Prostate gland (tissue), 2 donors: Measurements from ENCODE around the gene GLIPR2.

Experiments
- CTCF ChIP-seq, 4 experiments: fragments of 200-600 bp in 2 of 4; fragments of 450-650 bp in 2 of 4; sonication (generic) in 2 of 4; IDR thresholded peaks; 1 replicate in 3 of 4; 2 replicates in 1 of 4; pipeline ENCODE4 v1.5.1; 2016 to 2019; ENCODE audit warnings: antibody characterized with exemption in 4 of 4, mild to moderate bottlenecking in 2 of 4, moderate library complexity in 2 of 4
- POLR2A ChIP-seq: fragments of 450-650 bp; IDR thresholded peaks from one replicate; pipeline ENCODE4 v1.6.1; 2016; ENCODE audit warnings: antibody characterized with exemption, mild to moderate bottlenecking
- POLR2AphosphoS5 ChIP-seq: sonication (generic); formaldehyde crosslinking; IDR thresholded peaks from one replicate; pipeline ENCODE4 v1.6.1; 2017; ENCODE audit warnings: antibody characterized with exemption

GRCh38 chr9:36207546-36208012 is 71.0 kb downstream of the GLIPR2 start:
- TF ChIP-seq CTCF (IDR thresholded peaks at IDR 0.05) (no peak), POLR2A (no peak), POLR2AphosphoS5 (no peak)
